ENCODE measurements around the gene CRYL1. TPM values are rescaled to one million over a fixed set of nuclear protein-coding genes. Genes with fewer than 3 reads are reported as not detected.

Gene CRYL1
- total and polyA plus RNA-seq, 9 of the 15 experiments (the other 6 are each of a cell fraction or from before 2014, with no cell fraction given): 1.0 to 6.9 (median 2.4) TPM

- TF ChIP-seq HOMEZ (CRISPR knock-in tag; IDR thresholded peaks at IDR 0.05) (no peak), ZFX (CRISPR knock-in tag; IDR thresholded peaks at IDR 0.05) (peak; percentile 69; the same call in 1 of the 2 replicates), HDAC1 (IDR thresholded peaks at IDR 0.05) (no peak), FOSL1 (tag; conservative IDR thresholded peaks at IDR 0.05) (no peak), ZBTB33 (CRISPR knock-in tag; IDR thresholded peaks at IDR 0.05) (no peak), IRF9 (tag; IDR thresholded peaks at IDR 0.05) (no peak), TAF9B (IDR thresholded peaks at IDR 0.05; ENCODE audit: partially characterized antibody) (no peak), ZKSCAN3 (CRISPR knock-in tag; IDR thresholded peaks at IDR 0.05) (no peak), CBFB (CRISPR knock-in tag; IDR thresholded peaks at IDR 0.05) (no peak), USF2 (CRISPR knock-in tag; IDR thresholded peaks at IDR 0.05) (no peak), GABPB1 (CRISPR knock-in tag; IDR thresholded peaks at IDR 0.05) (no peak), SMARCE1 (IDR thresholded peaks at IDR 0.05) (no peak), NR1H2 (CRISPR knock-in tag; IDR thresholded peaks at IDR 0.05) (no peak), ZNF146 (CRISPR knock-in tag; IDR thresholded peaks at IDR 0.05; ENCODE audit: unreplicated experiment) (no peak), CLOCK (CRISPR knock-in tag; IDR thresholded peaks at IDR 0.05; ENCODE audit: borderline replicate concordance) (no peak), KLF1 (tag; IDR thresholded peaks at IDR 0.05) (no peak), CEBPB (tag; IDR thresholded peaks at IDR 0.05) (no peak), DNMT1 (IDR thresholded peaks at IDR 0.05) (no peak), TCFL5 (CRISPR knock-in tag; conservative IDR thresholded peaks at IDR 0.05) (no peak), PHB2 (IDR thresholded peaks at IDR 0.05; ENCODE audit: low read depth) (no peak)
Observed at GRCh38 chr13:20525601-20526544, at the start of gene CRYL1 (continued).

Measured in K562 (cell line).